ENCODE measurements around the gene SLC27A5.
"Not testable (repeated sequence)": the region's sequence is repeated elsewhere in the genome, so short reads cannot be mapped to it uniquely, and the experiment has no call there.

SLC27A5 gene

DNA sequence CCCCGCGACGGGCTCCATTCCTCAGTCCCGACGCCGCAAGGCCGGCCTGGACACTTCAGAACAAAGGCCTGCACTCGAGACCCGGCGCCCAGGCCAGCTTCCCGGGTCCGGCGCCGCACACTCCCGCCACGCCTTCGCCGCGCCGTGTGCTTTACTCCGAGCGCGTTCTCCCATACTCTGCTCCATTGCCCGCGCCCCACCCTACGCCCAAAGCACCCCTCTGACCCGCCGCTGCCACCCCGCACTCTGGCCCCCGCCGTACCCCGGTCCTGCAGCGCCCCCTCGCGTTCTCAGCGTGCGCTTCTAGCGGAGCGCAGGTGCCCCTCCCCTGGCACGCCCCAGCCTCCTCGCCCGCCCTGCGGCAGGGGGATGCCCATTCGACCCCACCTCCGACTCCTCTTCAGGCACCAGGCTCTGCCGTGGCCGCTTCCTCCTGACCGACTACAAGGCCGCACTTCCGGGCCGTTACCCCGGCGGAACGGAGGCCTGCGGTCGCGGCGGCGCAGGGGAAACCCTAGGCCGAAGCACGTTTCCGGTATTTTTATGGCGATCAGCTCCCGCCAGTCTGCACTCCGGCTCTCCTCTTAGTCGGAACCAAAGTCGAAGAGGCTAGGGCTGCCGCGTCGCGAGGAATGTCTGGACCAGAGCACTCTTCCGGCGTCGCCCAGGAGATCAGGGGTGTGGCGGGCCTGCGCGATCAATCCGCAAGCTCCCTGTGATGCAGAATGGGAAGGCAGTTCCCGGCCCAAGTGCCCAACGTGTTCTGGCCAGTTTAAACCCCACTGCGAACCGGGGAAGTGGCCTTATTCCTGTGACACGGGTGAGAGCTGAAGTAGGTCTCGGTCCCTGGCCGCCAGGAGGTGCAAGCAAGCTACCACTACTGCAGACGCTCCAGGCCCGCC is 7.8 kb upstream of the SLC27A5 start, which contains the start of gene ZBTB45:
ZBTB45 (minus strand) TSS at position 456 of the 902 bp plus-strand sequence. CDS start 2,137 bp downstream, outside the sequence.
- DNase-seq, result peak; percentile 79 to 95 (median 88)

DNA sequence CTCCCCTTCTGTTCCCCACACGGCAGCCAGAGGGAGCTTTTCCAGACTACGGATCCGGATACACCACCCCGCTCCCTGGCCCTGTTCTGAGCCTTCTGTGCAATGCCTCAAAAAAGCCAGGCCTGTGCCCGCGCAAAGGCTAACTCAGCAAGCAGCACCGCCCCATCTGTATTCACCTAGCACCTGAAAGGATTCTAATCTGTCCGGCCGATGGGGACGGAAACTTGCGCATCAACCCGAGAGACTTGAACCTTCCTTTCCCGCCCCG is 7.2 kb upstream of the SLC27A5 start:
- DNase-seq, result peak; percentile 24 to 65 (median 48)

DNA sequence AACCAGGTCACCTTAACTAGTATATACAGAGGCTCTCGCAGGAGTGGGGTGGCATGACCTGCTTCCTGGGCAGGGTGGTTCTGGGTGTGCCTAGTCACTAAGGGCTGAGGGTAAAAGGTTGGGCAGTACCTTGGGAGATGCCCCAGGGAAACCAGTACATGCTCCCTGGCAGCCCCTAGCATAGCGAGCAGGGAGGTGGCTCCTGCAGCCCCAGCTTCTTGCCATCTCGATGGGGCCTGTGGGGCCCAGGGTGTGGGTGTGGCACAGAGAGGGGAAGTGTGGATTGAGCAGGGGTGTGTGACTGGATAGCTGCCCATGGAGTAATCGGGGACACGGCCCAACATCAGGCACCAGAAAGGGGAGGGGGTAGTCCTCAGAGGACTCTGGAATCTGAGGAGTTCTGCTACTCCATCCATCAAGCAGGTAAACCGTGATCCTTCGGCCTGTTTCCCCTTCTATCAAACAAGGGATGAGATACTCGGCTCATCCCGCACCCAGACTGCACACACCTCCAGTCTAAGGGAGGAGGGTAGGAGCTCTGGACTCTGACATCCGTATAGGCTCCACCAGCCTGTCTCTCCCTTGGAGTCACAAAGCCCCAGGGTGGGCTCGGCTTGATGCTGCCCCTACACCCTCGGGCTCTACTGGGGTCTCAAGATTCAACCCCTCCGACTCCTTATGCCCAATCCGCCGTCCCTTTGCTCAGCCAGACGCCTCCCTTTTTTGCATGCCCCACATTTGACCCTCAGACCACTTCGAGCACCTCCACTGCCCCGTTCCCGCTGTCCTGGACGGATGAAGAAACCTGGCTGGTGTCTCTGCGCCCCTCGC is 6.7 kb upstream of the SLC27A5 start:
- no peak for DNase-seq

DNA sequence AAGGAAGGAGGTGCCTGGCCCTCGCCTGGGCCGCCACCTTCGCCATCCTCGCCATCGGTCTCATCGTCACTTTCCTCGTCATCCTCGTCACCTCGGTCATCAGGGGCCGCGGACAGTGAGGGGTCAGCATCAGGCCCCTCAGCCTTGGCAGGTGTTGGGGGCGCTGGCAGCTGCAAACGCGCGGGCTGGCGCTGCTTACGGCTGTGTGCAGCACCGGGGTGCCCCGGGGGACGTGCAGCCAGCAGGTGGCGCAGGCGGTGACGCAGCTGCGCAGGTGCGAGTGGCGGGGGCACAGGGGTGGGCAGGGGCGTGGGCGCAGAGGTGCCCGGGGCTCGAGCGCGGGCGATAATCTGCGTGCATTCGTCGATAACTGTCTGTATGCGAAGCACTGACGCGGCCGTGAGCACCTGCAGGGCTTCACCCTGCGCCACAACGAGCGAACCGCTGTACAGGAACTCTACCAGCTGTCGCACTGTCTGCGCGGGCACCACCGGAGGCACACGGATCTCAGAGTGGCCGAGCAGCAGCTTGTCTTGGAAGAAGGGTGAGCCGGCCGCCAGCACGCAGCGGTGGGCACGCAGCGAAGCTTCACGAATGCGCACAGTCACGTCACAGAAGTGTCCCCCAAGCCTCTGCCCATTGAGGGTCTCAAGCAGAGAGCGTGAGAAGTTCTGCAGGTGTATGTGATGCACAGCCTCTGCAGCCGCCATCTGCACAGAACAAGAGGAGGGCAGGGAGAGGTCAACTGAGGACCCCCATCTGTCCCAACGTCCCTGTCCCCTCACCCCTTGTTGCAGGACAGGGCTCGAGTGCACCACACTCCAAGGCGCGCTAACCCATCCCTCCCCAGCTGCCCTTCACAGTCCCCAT is 5.4 kb upstream of the SLC27A5 start:
- no peak for DNase-seq

DNA sequence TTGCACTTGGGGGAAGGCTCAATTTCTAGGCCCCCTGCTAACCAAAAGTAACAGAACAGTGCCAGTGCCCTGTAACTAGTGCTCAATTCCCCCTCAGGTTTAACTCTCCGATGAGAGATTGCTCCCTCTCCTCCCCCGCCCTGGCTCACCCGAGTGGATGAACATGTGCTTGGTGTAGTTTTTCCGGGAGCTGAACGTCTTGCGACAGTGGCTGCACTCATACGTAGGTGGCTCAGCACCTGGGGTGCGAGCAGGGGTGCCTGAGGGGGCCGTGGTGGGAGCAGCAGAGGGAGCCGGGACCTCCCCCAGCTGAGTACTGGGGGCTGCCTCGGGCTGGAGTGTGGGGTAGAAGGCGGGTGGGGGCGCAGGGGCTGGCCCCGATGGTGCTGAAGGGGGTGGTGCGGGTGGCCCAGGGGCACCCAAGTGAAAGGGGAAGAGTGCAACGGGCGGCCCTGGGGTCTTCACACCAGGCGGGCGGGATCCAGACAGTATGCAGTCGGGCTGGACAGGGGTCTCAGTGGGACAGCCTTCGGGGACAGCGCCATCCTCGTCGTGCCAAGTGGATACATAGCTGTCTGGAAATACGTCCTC is 4.5 kb upstream of the SLC27A5 start:
- DNase-seq, result no peak

DNA sequence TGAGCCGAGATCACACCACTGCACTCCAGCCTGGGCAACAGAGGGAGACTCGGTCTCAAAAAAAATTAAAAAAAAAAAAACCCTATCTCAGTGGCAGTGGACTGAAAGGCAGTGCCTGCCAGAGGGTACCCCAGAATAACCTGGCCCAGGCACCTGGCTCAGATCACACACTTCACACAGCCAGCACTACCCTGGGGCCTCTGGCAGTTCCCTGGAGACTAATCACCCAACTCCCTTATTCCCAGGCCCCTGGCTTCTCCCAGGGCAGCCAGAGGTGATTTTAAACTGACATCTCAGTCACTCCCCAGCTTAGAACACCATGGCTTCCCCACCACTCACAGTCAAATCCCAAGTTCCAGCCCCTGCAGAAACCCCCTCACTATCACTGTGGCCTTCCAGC is 3.5 kb upstream of the SLC27A5 start:
- DNase-seq, result no peak

DNA sequence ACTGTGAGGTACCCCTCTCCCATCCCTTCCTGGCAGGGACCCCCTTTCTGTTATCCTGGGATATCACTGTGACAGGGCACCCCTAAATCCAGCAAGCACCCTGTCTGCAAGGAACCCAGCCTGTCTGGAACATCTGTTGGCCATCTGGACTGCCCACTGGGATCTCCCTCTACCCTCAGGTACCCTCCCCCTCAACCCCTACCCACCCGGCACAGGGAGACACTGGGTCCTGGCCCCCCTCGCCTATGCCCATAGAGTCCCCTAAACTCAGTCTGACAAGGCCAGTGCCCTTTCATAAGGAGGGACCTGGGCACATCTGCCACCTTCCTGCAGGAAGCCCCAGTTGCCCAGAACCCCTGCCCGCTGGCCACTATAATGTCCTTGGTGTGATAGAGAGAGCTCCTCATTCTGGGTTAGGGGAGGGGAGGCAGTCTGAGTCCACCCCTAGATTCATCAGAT is 2.8 kb upstream of the SLC27A5 start:
- DNase-seq, result no peak

DNA sequence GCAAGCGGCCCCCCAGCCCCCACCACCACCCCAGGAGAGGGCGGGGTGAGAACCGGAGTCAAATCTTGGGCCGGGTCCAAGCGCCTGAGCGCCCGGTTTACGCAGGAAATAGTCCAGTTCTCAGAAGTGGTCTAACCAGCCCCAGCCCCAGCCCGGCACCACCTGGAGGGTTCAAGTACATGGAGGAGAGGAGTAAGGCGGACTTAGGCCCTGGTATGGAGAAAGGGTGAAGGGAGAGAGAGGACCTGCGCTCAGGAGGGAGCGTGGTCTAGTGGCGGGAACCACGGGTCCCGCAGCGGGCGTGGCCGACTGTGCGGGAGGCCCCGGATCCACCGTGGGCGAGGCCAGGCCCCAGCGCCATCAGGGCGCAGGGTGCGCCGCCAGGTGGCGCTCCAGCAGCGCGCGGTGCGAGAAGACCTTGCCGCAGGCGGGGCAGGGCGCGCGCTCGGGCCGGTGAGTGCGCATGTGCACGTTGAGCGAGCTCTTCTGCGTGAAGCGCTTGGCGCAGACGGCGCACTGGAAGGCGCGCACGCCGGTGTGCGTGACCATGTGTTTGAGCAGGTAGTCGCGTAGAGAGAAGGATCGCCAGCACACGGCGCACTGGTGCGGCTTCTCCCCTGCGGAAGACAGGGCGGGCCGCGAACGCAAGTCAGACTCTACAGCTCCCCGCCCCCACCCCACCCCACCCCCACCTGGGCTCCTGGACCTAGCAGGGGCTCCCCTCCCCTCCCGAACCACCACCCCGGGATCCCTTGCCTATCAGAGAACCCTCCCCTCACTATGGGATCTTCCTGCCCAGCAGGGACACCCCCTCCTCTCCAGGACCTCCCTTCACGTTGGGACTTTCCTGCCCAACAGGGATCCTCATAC is 2.1 kb upstream of the SLC27A5 start:
- DNase-seq, result peak; percentile 86 to 94 (median 90)

DNA sequence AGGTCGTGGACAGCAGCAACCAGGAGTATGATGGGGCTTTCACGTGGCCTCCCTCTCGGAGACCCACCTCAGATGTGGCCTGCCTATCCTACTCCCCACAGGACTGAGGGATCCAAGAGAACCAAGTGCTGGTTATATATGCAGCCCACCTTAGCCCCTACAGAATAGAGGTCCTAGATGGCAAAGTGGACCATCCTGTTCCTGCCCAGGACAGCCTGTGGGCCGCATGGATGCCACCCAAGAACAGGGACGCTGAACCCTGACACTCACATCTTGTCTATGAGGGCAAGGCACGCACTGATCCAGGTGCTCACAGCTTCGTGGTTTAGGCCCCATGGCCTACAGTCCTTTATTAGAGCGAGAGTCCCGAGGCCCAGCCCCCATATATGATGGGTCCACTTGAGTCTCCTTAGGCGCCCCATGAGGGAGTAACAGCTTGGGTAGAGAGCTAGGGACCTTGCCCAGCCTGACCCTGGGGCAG is 1.5 kb upstream of the SLC27A5 start:
- no peak for DNase-seq

DNA sequence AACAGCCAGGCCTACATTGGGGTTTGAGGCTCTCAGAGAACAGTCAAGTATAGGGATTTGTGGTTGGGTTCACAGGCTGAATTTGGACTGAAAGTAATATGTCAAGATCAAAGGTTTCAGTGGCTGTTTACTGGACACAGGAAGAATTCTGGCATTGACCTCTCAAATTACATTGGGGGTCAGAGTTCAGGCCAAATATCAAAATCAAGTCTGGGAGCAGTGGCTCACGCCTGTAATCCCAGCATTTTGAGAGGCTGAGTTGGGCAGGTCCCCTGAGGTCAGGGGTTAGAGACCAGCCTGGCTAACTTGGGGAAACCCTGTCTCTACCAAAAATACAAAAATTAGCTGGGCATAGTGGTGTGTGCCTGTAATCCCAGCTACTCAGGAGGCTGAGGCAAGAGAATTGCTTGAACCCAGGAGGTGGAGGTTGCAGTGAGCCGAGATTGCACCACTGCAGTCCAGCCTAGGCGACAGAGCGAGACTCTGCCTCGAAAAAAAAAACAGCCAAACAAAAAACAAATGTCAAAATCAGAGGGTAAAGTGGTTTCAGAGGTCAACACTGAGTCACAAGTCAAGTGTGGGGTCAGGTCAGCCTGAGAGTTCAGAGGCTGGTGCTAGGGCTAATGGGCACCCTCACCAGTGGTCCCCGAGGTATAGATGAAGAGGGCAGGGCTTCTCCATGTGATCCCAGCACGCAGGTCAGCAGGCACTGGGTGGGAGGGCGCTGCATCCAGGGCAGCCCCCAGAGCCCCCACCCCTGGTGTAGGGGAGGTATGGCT is 1.5 kb downstream of the SLC27A5 start:
- DNase-seq, result no peak

DNA sequence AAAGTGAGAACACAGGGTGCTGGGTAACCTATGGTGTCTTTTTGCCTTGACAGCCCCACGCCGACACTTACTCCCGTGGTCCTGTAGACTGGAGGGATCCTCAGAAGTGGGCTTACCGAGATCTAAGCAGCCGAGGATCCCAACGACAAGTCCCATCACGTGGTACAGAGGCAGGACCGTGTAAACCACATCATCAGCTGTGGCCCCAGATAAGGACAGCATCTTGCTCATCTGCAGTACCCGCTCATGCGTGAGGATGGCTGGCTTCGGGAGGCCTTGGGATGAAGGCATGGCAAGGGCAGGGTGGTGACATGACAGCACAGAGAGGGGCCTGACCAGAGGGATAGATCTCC is 2.1 kb downstream of the SLC27A5 start:
- DNase-seq, result no peak

DNA sequence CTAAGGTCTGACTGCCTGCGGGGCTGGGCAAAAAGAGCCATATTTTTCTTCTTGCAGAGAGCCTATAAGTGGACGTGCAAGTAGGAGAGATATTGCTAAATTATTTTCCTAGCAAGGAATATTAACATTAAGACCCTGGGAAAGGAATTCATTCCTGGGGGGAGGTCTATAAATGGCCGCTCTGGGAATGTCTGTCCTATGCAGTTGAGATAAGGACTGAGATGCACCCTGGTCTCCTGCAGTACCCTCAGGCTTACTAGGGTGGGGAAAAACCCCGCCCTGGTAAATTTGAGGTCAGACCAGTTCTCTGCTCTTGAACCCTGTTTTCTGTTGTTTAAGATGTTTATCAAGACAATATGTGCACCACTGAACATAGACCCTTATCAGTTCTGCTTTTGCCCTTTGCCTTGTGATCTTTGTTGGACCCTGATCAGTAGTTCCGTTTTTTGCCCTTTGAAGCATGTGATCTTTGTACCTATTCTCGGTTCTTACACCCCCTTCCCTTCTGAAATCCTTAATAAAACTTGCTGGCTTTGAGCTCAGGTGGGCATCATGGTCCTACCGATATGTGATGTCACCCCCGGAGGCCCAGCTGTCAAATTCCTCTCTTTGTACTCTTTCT is 4.1 kb downstream of the SLC27A5 start:
- DNase-seq, result not testable (repeated sequence)

DNA sequence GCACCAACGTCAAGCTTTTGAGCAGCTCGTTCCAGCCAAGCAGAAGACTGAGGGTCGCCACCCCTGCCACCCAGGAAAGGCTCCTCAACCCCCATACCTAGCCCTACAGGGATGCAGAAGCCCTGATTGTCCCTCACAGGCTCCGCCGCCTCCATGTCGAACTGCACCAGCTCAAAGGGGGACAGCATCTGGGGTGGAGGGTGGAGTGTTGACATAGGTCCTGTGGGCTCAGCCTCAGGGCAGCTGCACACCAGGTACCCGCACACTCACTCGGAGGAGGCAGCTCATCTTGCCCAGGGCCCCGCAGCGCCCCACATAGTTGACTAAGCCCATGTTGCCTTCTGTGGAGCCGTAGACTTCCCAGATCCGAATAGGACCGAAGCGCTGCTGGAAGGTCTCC is 11.6 kb downstream of the SLC27A5 start:
- no peak for DNase-seq

DNA sequence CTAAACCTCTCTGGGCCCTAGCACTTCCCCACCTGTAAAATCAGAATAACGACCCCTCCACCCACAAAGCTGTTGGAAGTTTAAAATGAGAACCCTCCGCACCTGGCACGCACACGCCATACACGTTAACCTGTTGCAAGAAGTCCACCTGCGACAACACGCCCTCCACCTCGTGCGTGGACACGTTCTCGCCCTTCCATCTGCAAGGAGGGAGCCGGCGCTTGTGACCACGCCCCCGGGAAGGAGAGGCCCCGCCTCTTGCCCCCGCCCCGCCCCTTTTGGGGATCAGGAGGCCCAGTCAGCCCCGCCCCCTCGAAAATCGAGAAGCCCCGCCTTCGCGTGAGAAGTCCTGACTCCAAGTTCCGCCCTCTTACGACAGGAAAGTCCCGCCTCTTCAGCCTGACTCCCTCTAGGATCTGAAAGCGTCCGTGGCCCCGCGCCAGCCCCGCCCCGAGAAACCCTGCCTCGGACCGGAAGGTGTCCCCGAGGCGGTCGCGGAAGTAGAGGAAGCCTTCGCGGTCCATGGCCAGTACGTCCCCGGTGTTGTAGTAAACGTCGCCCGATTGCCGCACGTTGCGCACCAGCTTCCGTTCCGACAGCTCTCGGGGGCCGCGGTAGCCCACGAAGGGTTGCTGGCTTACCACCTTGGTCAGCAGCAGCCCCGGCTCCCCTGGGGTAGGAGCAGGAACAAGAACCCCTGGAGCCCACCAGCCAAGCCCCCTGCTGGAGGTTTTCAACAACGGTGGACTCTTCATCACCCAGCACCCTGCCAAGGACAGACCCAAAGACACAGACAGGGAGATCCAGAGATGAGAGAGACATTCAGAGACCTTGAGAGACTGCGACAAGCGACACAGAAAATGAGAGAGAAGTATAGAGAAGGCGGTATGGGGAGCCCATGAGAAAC is 12.5 kb downstream of the SLC27A5 start:
- DNase-seq, result peak; percentile 80 to 95 (median 88)

DNA sequence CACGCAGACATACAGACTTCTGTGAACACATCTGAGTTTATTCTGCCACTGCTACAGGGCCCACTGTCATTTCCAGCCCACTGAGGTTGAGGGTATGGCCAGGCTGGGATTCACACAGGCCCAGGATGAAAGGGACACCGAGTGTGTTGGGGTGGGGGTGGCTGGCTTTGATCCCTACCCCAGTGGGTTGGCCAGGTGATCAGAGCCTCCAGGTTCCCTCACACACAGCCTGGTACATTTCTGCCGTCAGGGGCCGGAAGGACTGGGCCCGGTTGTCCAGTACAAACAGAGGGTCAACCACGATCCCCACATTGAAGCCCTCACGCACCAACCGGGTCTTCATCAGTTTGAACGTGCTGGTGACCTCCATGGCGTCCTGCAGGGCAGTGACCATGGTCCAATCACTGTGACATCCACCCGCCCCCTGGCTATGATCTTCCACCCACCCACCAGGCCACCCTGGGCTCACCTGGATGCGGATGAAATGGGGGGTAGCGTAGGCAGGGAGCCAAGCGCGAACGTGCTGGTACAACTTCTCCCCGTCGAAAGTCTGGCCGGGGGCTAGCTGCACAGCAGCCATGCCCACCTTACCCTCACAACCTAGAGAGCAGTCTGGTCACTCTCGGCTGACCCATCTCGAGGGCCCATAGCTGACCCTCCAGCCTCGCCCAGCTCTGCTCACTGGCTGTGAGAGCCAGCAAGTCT is 13.3 kb downstream of the SLC27A5 start:
- DNase-seq, result no peak

DNA sequence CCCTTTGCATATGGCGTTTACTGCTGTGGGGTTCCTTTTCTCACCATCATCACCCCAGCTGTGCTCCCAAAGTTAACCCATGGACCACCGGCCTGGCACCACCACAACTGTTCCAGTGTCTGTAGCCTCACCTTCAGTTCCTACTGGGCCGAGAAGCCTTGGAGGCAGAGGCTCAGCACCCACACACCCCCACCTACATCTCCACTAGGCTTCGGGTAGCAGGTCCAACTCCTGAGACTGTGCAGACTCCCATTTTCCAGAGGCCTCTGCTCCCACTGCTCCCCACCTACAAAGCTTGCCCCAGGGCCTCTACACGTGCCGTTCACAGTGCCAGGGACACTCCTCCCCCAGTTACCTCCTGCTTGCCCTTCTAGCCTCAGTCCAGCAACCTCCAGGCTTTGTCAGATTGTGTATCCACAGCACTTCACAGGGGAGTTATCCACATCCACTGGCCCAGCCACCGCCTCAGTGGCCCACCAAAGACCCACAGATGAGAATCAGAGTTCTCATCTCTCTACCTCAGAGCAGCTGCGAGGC is 14.1 kb downstream of the SLC27A5 start:
- no peak for DNase-seq

DNA sequence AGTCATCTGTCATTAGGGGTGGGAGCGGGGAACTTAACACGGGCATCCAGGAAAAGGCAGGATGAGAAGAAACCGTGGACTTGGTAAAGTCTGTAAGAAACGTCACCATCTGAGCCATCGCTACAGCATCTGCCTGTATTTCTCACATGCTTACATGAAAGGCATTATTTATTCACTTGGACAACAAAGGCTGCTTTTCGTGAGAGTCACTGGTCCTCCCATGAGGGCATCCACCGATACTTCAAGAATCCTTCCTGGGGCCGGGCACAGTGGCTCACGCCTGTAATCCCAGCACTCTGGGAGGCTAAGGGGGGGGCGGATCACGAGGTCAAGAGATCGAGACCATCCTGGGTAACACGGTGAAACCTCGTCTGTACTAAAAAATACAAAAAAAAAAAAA is 19.5 kb downstream of the SLC27A5 start:
- no peak for DNase-seq

DNA sequence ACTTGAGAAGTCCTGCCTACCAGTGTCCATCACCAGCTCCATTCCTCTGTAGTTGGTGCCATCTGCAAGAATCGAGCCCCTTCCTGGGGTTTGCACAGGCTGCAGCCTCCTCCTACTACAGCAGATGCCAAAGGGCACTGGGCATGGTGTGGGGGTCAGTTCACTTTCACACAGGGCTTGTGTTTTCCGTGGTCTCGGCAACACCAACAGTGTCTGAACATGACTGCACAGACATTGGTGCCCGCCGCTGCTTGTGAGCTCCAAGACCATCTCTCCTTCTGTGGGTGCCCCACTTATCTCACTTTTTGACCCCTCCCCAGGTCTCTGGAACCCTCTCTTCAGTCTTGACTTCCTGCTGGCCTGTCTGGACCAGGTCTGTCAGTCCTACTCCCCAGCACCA is 20.4 kb downstream of the SLC27A5 start:
- DNase-seq, result no peak

Data from stimulated activated naive CD4-positive, alpha-beta T cell (primary cell).